ENCODE measurements around the gene PSMD11.

PSMD11 gene

GRCh38 chr17:32525122-32525521 is 80.8 kb downstream of the PSMD11 start:
- no peak for TF ChIP-seq JUND (IDR thresholded peaks at IDR 0.05; ENCODE audit: low read depth)
- no peak for DNase-seq (ENCODE audit: low read depth in 1 of 2, low spot score in 1 of 2)
- in situ Hi-C loops (cut with HindIII; ENCODE audit: low pct_unique_long_range_greater_than_20kb, low sequenced_read_pairs): no loop called here

- in situ Hi-C loops (cut with HindIII; ENCODE audit: low pct_unique_long_range_greater_than_20kb, low sequenced_read_pairs): no loop called here
- DNase-seq (ENCODE audit: low read depth in 1 of 2, low spot score in 1 of 2): no peak
- no peak for TF ChIP-seq JUND (IDR thresholded peaks at IDR 0.05; ENCODE audit: low read depth)
Observed at GRCh38 chr17:32527146-32527545, 82.8 kb downstream of the PSMD11 start.

GRCh38 chr17:32528825-32529224 is 84.5 kb downstream of the PSMD11 start:
- TF ChIP-seq JUND (IDR thresholded peaks at IDR 0.05; ENCODE audit: low read depth): no peak
- in situ Hi-C loops (cut with HindIII; ENCODE audit: low pct_unique_long_range_greater_than_20kb, low sequenced_read_pairs): no loop called here
- no peak for DNase-seq (ENCODE audit: low read depth in 1 of 2, low spot score in 1 of 2)

DNA sequence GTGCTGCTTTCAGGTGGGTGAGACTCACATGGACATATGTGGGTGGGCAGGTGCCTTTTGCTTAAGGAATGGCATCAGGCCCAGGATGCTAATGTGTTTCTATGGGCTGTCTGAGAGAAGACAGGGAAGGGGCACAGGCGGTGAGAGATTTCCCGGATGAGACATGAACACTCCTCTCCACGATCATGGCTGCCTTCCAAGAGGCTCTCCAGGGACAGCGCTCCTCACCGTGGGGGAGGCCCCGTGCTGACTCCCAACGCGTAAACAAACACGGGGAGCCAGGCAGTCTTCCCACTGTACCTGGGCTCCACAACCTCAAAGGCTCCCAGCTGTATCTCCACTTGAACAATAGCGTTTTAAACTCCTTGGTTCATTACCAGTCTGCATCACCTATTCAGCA is 85.3 kb downstream of the PSMD11 start:
- TF ChIP-seq JUND (IDR thresholded peaks at IDR 0.05; ENCODE audit: low read depth): no peak
- DNase-seq (ENCODE audit: low read depth in 1 of 2, low spot score in 1 of 2): no peak
- in situ Hi-C loops (cut with HindIII; ENCODE audit: low pct_unique_long_range_greater_than_20kb, low sequenced_read_pairs): no loop called here

All from T47D (cell line).